Mesenchymal stem cell (in vitro differentiated cells and primary cell): Measurements from ENCODE around the gene MPDU1.

Experiments
- DNase-seq: peaks from one replicate; pipeline ENCODE4 v3.0.0-alpha.2; 2013
- H2AFZ ChIP-seq: one replicate; pipeline ENCODE4 v1.6.1; 2013; ENCODE audit warnings: low read depth, mild to moderate bottlenecking, control low read depth, inconsistent platforms, low read length, moderate library complexity
- H2AK5ac ChIP-seq: 2 replicates; pipeline ENCODE4 v1.6.1; 2013; ENCODE audit warnings: low read length, moderate library complexity, mild to moderate bottlenecking, inconsistent platforms; ENCODE audit not compliant: severe bottlenecking
- H2BK120ac ChIP-seq: one replicate; pipeline ENCODE4 v1.6.1; 2013; ENCODE audit warnings: low read depth, mild to moderate bottlenecking, inconsistent platforms, low read length, moderate library complexity
- H2BK12ac ChIP-seq, 2 experiments: one replicate each; pipeline ENCODE4 v1.6.1; 2013; ENCODE audit warnings: inconsistent platforms in 2 of 2, low read length in 2 of 2, mild to moderate bottlenecking in 2 of 2, moderate library complexity in 2 of 2, control low read depth in 1 of 2
- H2BK15ac ChIP-seq: one replicate; pipeline ENCODE4 v1.6.1; 2013; ENCODE audit warnings: mild to moderate bottlenecking, low read depth, inconsistent platforms; ENCODE audit not compliant: poor library complexity, severe bottlenecking
- H2BK5ac ChIP-seq: 2 replicates; pipeline ENCODE4 v1.6.1; 2013; ENCODE audit warnings: low read depth, mild to moderate bottlenecking, low read length, control low read depth, inconsistent platforms; ENCODE audit not compliant: poor library complexity, severe bottlenecking
- H3K14ac ChIP-seq, 2 experiments: one replicate each; pipeline ENCODE4 v1.6.1; 2013; ENCODE audit warnings: inconsistent platforms in 2 of 2, low read length in 2 of 2, control low read depth in 1 of 2, mild to moderate bottlenecking in 1 of 2, moderate library complexity in 1 of 2
- H3K18ac ChIP-seq, 2 experiments: one replicate each; pipeline ENCODE4 v1.6.1; 2013; ENCODE audit warnings: inconsistent platforms in 2 of 2, low read length in 2 of 2, control low read depth in 1 of 2, low read depth in 1 of 2, mild to moderate bottlenecking in 1 of 2
- H3K23ac ChIP-seq, 2 experiments: one replicate each; pipeline ENCODE4 v1.6.1; 2013; ENCODE audit warnings: inconsistent platforms in 2 of 2, low read length in 2 of 2, mild to moderate bottlenecking in 2 of 2, moderate library complexity in 2 of 2, control low read depth in 1 of 2
- H3K27ac ChIP-seq: 2 replicates; pipeline ENCODE4 v1.5.1; 2013; ENCODE audit warnings: mild to moderate bottlenecking, moderate library complexity, low read length, control low read depth, inconsistent platforms; ENCODE audit not compliant: poor library complexity, severe bottlenecking
- H3K27me3 ChIP-seq, 2 experiments: 2 replicates each; pipeline versions ENCODE4 v1.6.1 to v1.7.0; 2013; ENCODE audit warnings: low read length in 2 of 2, mild to moderate bottlenecking in 2 of 2, moderate library complexity in 2 of 2, control low read depth in 1 of 2, inconsistent platforms in 1 of 2; ENCODE audit not compliant: control insufficient read depth in 1 of 2, insufficient read depth in 1 of 2
- H3K36me3 ChIP-seq, 2 experiments: 2 replicates each; pipeline versions ENCODE4 v1.6.1 to v1.7.0; 2013; ENCODE audit warnings: low read length in 2 of 2, control low read depth in 1 of 2, inconsistent platforms in 1 of 2, low read depth in 1 of 2, mild to moderate bottlenecking in 1 of 2; ENCODE audit not compliant: insufficient read depth in 2 of 2, control insufficient read depth in 1 of 2
- H3K4ac ChIP-seq, 2 experiments: one replicate each; pipeline ENCODE4 v1.6.1; 2013; ENCODE audit warnings: inconsistent platforms in 2 of 2, low read length in 2 of 2, mild to moderate bottlenecking in 2 of 2, moderate library complexity in 2 of 2, control low read depth in 1 of 2, low read depth in 1 of 2
- H3K4me1 ChIP-seq: 2 replicates; pipeline ENCODE4 v1.6.1; 2013; ENCODE audit warnings: low read depth, low read length, control low read depth; ENCODE audit not compliant: control insufficient read depth, insufficient read depth
- H3K4me2 ChIP-seq: 2 replicates; pipeline ENCODE4 v1.6.1; 2013; ENCODE audit warnings: low read length, mild to moderate bottlenecking, inconsistent platforms; ENCODE audit not compliant: poor library complexity, severe bottlenecking
- H3K4me3 ChIP-seq, 2 experiments: 2 replicates each; pipeline versions ENCODE4 v1.5.1 to v1.7.0; 2013; ENCODE audit warnings: low read length in 2 of 2, mild to moderate bottlenecking in 2 of 2, control low read depth in 1 of 2, low read depth in 1 of 2; ENCODE audit not compliant: insufficient read depth in 1 of 2
- H3K79me1 ChIP-seq: replicated peaks from 2 replicates; pipeline ENCODE4 v1.6.1; 2013; ENCODE audit warnings: mild to moderate bottlenecking, control low read depth, low read length, inconsistent platforms; ENCODE audit not compliant: poor library complexity, severe bottlenecking
- H3K9ac ChIP-seq: 2 replicates; pipeline ENCODE4 v1.7.0; 2013; ENCODE audit warnings: mild to moderate bottlenecking, low read length, moderate library complexity
- H3K9me3 ChIP-seq: 2 replicates; pipeline ENCODE4 v1.7.0; 2013; ENCODE audit warnings: mild to moderate bottlenecking, low read length; ENCODE audit not compliant: control insufficient read depth
- H4K8ac ChIP-seq: one replicate; pipeline ENCODE4 v1.6.1; 2013; ENCODE audit warnings: inconsistent platforms, mild to moderate bottlenecking, low read length, moderate library complexity
- H4K91ac ChIP-seq: one replicate; pipeline ENCODE4 v1.6.1; 2013; ENCODE audit warnings: mild to moderate bottlenecking, low read length, inconsistent platforms
- WGBS: methylation state at CpG from one replicate; pipeline ENCODE4 v1.1.7; 2013; ENCODE audit warnings: mixed read lengths; 5-methylcytosine and 5-hydroxymethylcytosine counted together

The MPDU1 gene

DNA sequence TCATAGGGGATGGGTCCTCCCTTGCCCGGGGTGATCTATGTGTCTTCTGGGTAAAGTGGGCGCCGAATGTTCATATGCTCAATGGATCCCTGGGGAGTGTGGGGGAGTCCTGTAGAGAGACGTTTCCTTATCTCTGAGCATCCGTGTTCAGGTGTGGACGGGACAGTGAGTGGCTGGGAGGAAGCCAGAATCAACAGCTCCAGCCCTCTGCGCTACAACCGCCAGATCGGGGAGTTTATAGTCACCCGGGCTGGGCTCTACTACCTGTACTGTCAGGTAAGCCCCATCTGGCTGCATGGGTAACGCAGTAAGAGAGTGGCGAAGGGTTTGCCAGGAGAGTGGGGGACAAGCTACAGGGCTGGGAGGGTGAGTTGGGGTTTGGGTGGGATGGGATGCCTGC, 27.0 kb upstream of the MPDU1 start:
- no peaks in the 10 kb centered on the region for H3K79me1 ChIP-seq
- WGBS, result 91% methylated on average over 12 of the region's 12 CpGs
- no peak overlapping the region for H3K9ac ChIP-seq

GRCh38 chr17:7557147-7557764, 26.4 kb upstream of the MPDU1 start:
- no peak overlapping the region for H2BK5ac ChIP-seq
- DNase-seq, result no peak
- no peak overlapping the region for H3K23ac ChIP-seq
- no peak overlapping the region for H2BK15ac ChIP-seq
- peak overlapping the region; percentile 64 for H2AK5ac ChIP-seq
- no peak overlapping the region for H3K4me2 ChIP-seq
- H4K91ac ChIP-seq, result no peak overlapping the region
- H3K79me1 ChIP-seq, result no peaks in the 10 kb centered on the region
- no peak overlapping the region for H3K27ac ChIP-seq
- H3K18ac ChIP-seq, result no peak overlapping the region
- H3K9me3 ChIP-seq, result no peaks in the 10 kb centered on the region
- peaks cover 14% of the 10 kb centered on the region for H3K4me1 ChIP-seq
- no peak overlapping the region for H2BK12ac ChIP-seq
- H3K4ac ChIP-seq, result no peak overlapping the region
- H3K27me3 ChIP-seq, result no peaks in the 10 kb centered on the region
- H3K9ac ChIP-seq, result peak overlapping the region; percentile 85
- 78% methylated on average over 18 of the region's 19 CpGs for WGBS
- peak overlapping the region; percentile 57 for H4K8ac ChIP-seq
- no peak overlapping the region for H2BK120ac ChIP-seq
- H2AFZ ChIP-seq, result no peak overlapping the region
- H3K14ac ChIP-seq, result no peak overlapping the region
- H3K4me3 ChIP-seq, result no peak overlapping the region
- peaks cover 5 to 6% of the 10 kb centered on the region in 2 experiments for H3K36me3 ChIP-seq

More for the DNA sequence above, 27.0 kb upstream of the MPDU1 start:
- Histone ChIP-seq H3K14ac (no peak overlapping the region), H3K4me2 (no peak overlapping the region), H2AK5ac (no peak overlapping the region), H3K27ac (no peak overlapping the region), H4K8ac (no peak overlapping the region), H2BK120ac (no peak overlapping the region), H3K18ac (no peak overlapping the region), H2BK15ac (no peak overlapping the region), H2AFZ (no peak overlapping the region), H3K23ac (no peak overlapping the region), H3K36me3 (peaks cover 5 to 6% of the 10 kb centered on the region in 2 experiments), H3K27me3 (no peaks in the 10 kb centered on the region), H4K91ac (no peak overlapping the region), H2BK12ac (no peak overlapping the region), H3K4me3 (no peak overlapping the region), H3K9me3 (no peaks in the 10 kb centered on the region), H2BK5ac (no peak overlapping the region), H3K4ac (no peak overlapping the region), H3K4me1 (peaks cover 14% of the 10 kb centered on the region)
- no peak for DNase-seq

DNA sequence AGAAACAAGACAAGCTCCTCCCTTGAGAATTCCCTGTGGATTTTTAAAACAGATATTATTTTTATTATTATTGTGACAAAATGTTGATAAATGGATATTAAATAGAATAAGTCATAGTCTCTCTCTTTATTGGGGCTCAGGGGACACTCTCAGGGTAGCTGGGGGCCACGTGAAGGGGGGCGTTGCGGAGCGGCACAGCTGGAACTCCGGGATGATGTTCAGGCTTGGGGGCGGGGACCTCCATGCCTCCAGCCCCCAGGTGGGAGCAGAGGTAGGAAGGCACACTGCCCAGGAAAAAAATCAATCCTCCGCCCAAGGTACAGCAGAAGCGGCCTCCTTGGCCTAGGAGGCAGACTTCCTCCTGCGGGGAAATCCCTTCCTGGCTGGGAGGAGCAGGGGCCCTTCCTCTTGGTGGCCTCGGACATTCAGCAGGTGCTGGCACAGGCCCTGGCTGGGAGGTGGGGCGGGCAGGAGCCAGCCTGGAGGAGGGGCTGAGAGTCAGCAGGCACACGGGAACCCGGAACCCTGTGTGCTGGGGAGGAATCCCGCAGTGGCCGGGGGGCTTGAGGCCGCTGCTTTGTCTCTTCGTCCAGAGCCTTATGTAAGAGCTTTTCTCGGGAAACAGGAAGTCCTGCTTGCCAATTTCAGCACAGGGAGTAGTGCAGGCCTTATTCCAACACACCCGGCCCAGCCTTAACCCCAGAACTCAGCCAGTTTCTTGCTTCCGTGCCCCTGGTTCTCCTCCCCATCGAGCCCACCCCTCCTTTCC, 25.7 kb upstream of the MPDU1 start:
- Histone ChIP-seq H3K27me3 (no peaks in the 10 kb centered on the region), H4K91ac (peak overlapping the region; percentile 19), H2BK5ac (no peak overlapping the region), H3K36me3 (peaks cover 6% of the 10 kb centered on the region in 2 experiments), H2AK5ac (peak overlapping the region; percentile 9), H3K79me1 (no peaks in the 10 kb centered on the region), H2AFZ (peak overlapping the region; percentile 1), H2BK12ac (peak overlapping the region in 1 of 2 experiments; percentile 32), H3K4me3 (peak overlapping the region in 1 of 2 experiments; percentile 55), H3K27ac (no peak overlapping the region), H3K4me1 (peaks cover 15% of the 10 kb centered on the region), H4K8ac (peak overlapping the region; percentile 86), H2BK120ac (no peak overlapping the region), H3K18ac (no peak overlapping the region), H3K4me2 (peak overlapping the region; percentile 39), H2BK15ac (no peak overlapping the region), H3K9ac (peak overlapping the region; percentile 85), H3K23ac (no peak overlapping the region), H3K9me3 (no peaks in the 10 kb centered on the region), H3K14ac (no peak overlapping the region), H3K4ac (no peak overlapping the region)
- 36% methylated on average over 21 of the region's 21 CpGs for WGBS
- DNase-seq, result no peak

DNA sequence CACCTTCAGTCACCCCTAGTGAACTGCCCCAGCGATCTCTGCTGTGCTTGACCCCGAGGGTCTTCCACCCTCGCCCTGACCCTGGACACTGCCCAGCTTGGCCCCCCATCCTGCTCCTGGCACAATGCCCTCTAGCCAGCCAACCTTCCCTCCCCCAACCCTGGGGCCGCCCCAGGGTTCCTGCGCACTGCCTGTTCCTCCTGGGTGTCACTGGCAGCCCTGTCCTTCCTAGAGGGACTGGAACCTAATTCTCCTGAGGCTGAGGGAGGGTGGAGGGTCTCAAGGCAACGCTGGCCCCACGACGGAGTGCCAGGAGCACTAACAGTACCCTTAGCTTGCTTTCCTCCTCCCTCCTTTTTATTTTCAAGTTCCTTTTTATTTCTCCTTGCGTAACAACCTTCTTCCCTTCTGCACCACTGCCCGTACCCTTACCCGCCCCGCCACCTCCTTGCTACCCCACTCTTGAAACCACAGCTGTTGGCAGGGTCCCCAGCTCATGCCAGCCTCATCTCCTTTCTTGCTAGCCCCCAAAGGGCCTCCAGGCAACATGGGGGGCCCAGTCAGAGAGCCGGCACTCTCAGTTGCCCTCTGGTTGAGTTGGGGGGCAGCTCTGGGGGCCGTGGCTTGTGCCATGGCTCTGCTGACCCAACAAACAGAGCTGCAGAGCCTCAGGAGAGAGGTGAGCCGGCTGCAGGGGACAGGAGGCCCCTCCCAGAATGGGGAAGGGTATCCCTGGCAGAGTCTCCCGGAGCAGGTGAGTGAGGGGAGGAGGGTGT, 24.9 kb upstream of the MPDU1 start, which contains the start of gene TNFSF13:
TSS of gene TNFSF13 (plus strand) at position 207 of the 776 bp plus-strand sequence. CDS start at position 497, 290 bp downstream.
- Histone ChIP-seq H3K79me1 (peaks cover under 1% of the 10 kb centered on the region), H3K36me3 (peaks cover 3 to 11% of the 10 kb centered on the region in 2 experiments), H4K8ac (peak within 1 kb of the TSS; percentile 86), H3K18ac (peak within 1 kb of the TSS in 1 of 2 experiments; percentile 8), H4K91ac (peak within 1 kb of the TSS; percentile 19), H2BK5ac (no peak within 1 kb of the TSS), H3K4ac (no peak within 1 kb of the TSS), H3K4me2 (peak within 1 kb of the TSS; percentile 39), H2BK15ac (no peak within 1 kb of the TSS), H3K4me1 (peaks cover 21% of the 10 kb centered on the region), H2BK12ac (peak within 1 kb of the TSS in 1 of 2 experiments; percentile 32), H3K9ac (peak within 1 kb of the TSS; percentile 85), H3K27me3 (no peaks in the 10 kb centered on the region), H3K23ac (no peak within 1 kb of the TSS), H3K14ac (no peak within 1 kb of the TSS), H3K27ac (no peak within 1 kb of the TSS), H2BK120ac (no peak within 1 kb of the TSS), H2AK5ac (peak within 1 kb of the TSS; percentile 64), H2AFZ (peak within 1 kb of the TSS; percentile 1), H3K4me3 (peak within 1 kb of the TSS in 1 of 2 experiments; percentile 55), H3K9me3 (no peaks in the 10 kb centered on the region)
- DNase-seq, result no peak
- WGBS, result 87% methylated on average over 16 of the region's 16 CpGs
